ENCODE results near the gene TPMT. TPM values are rescaled to one million over a fixed set of nuclear protein-coding genes. Genes with fewer than 3 reads are reported as not detected.
"Not testable (repeated sequence)": the region's sequence is repeated elsewhere in the genome, so short reads cannot be mapped to it uniquely, and the experiment has no call there.

The TPMT gene
- 3.7 and 4.0 TPM in 2 replicates for total RNA-seq

- intact Hi-C loops (cut with micrococcal nuclease), result loop anchor here (1.0 to 5.0 kb wide), 7 partner anchors 32 to 1392 kb away; partner anchors contain the start of genes ATXN1, FAM8A1, NHLRC1 and NUP153
These were observed at the start of gene TPMT for GRCh38 chr6:18154507-18155149. TPMT (minus strand) TSS chr6:18155077; CDS start chr6:18149127, 5,950 bp downstream.

DNA sequence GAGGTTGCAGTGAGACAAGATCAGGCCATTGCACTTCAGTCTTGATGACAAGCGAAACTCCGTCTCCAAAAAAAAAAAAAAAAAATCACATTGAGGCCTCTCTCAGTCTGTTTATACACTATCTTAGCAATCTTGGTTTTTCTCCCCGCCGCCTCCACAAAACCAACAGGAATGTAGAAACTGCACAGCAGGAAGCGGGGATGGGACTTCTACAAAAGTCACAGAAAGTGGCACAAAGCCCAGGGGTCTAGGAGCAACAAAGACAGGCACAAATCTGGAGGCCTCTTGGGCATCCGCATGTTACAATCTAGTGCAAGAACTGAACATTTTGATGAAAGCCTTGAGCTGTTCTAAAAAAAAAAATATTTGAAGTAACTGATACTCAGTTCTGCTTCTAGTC, 48.9 kb upstream of the TPMT start:
- intact Hi-C loops (cut with micrococcal nuclease), result no loop called here

DNA sequence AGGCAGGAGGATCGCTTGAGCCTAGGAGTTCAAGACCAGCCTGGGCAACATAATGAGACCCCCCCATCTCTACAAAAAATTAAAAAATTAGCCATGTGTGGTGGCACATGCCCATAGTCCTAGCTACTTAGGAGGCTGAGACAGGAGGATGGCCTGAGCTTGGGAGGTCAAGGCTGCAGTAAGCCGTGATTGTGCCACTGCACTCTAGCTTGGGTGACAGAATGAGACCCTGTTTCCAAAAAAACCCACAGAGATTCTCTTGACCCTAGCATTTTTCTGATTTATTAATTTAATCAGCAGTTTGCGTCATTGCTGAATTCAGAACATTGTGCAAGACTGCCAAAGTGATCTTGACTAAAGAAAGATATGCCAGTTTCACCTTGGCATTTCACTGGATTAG, 37.1 kb upstream of the TPMT start:
- intact Hi-C loops (cut with micrococcal nuclease), result no loop called here

GRCh38 chr6:18189196-18189595, 34.3 kb upstream of the TPMT start:
- intact Hi-C loops (cut with micrococcal nuclease), result no loop called here

DNA sequence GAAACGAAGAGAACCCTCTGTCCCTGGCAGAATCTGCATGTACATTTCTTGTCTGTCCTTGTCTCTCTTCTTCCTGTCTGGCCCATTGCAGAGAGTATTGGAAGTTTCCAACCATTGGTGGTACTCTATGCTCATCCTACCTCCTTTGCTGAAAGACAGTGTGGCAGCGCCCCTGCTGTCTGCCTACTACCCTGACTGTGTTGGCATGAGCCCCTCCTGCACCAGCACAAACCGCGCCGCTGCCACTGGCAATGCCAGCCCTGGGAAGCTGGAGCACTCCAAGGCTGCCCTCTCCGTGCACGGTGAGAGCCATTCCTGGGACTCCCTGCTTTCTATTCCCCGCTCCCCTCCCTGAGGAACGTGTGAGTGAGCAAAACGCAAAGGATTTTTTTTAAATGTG, 32.8 kb upstream of the TPMT start:
- intact Hi-C loops (cut with micrococcal nuclease), result no loop called here

DNA sequence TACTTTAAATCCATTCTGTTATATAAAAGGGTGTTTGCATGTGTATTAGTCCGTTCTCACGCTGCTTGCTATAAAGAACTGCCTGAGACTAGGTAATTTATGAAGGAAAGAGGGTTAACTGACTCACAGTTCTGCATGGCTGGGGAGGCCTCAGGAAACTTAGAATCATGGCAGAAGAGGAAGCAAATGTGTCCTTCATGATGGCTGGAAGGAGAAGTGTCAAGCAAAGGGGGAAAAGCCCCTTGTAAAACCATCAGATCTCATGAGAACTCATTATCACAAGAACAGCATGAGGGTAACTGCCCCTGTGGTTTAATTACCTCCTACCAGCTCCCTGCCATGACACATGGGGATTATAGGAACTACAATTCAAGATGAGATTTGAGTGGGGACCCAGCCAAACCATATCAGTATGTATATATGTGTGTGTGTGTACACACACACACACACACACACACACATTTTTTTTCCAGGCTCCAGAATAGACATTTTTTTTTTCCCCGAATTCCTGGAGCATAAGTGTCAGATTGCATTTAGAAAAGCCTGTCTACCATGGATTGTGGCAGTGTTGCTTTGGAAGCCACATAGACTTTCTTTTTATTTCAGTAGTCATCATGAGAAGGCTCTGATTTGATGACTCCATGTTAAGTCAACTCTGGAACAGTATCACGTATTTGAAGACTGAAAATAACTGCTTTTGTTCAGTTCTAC, 31.8 kb upstream of the TPMT start:
- intact Hi-C loops (cut with micrococcal nuclease), result no loop called here

GRCh38 chr6:18186033-18186432, 31.2 kb upstream of the TPMT start:
- intact Hi-C loops (cut with micrococcal nuclease), result no loop called here

GRCh38 chr6:18185624-18186023, 30.7 kb upstream of the TPMT start:
- intact Hi-C loops (cut with micrococcal nuclease), result no loop called here

- intact Hi-C loops (cut with micrococcal nuclease), result no loop called here
These were observed 28.9 kb upstream of the TPMT start for GRCh38 chr6:18183766-18184165.

GRCh38 chr6:18182568-18182967, 27.7 kb upstream of the TPMT start:
- intact Hi-C loops (cut with micrococcal nuclease), result no loop called here

- intact Hi-C loops (cut with micrococcal nuclease), result no loop called here
These were observed 25.0 kb upstream of the TPMT start for GRCh38 chr6:18179770-18180356.

DNA sequence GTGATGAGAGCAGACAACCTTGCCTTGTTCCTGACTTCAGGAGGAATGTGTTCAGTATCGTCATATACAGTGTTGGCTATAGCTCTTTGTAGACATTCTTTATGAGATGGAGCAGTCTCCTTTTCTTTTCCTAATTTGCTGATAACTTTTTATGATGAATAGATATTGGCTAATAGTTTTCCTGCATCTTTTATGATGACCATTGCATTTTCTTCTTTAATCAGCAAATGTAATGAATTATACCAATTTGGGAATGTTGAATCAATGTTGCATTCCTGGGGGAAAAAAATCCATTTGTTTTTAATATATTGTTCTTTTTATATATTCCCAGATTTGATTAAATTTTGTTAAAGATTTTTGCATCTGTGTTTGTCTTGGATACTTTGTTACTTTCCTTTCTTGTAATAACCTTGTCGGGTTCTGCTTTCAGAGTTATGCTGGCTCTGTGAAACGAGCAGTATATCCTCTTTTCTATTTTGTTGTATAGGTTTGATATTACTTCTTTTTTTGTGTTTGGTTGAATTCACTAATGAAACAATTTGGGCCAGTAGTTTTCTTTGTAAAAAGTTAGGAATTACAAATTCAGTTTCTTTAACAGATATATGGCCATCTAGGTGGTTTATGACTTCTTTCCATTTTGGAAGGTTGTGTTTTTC, 24.2 kb upstream of the TPMT start:
- intact Hi-C loops (cut with micrococcal nuclease), result no loop called here

GRCh38 chr6:18177286-18177965, 22.5 kb upstream of the TPMT start:
- intact Hi-C loops (cut with micrococcal nuclease), result no loop called here

- intact Hi-C loops (cut with micrococcal nuclease), result not testable (repeated sequence)
These were observed 21.3 kb upstream of the TPMT start for GRCh38 chr6:18176198-18176597.

- intact Hi-C loops (cut with micrococcal nuclease), result no loop called here
These were observed 17.0 kb upstream of the TPMT start for GRCh38 chr6:18171871-18172270.

GRCh38 chr6:18168264-18168663, 13.4 kb upstream of the TPMT start:
- intact Hi-C loops (cut with micrococcal nuclease), result no loop called here

DNA sequence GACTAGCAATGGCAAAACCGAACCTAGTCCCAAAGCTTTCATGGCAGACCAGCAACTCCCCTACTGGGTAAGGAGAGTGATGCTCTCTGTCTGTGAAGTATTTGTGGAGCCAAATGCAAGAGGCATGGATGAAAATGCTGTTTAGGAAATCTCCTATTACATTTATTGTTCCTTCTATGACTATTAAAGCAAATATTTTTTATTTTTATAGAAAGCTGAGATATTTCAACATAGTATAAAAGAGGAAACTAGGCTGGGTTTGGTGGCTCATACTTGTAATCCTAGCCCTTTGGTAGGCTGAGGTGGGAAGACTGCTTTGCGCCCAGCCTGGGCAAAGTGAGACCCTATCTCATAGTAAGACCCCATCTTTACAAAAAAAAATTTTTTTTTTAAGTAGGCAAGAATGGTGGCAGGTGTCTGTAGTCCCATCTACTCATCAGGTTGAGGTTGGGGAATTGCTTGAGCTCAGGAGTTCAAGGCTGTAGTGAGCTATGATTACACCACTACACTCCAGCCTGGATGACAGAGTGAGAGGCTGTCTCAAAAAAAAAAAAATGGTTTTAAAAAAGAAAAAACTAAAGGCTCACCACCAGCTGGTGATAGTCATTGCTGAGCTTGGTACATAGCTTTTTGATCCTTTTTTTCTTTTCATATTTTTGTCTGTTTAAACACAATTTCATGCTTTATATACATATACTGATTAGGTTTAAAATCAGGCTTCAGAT, 11.6 kb upstream of the TPMT start:
- intact Hi-C loops (cut with micrococcal nuclease), result no loop called here

DNA sequence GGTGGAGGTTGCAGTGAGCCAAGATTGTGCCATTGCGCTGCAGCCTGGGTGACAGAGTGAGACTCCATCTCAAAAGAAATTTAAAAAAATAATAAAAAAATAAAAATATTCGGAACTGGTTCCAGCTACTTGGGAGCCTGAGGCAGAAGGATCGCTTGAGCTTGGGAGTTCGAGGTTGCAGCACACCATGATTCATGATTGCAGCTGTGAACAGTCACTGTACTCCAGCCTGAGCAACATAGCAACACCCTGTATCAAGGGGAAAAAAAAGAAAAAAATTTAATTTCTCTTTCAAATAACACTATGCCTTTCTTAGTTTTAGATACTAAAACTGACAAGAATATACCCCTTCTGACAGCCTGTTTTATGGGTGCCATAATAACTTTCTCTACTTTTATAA, 10.9 kb upstream of the TPMT start:
- intact Hi-C loops (cut with micrococcal nuclease), result no loop called here

DNA sequence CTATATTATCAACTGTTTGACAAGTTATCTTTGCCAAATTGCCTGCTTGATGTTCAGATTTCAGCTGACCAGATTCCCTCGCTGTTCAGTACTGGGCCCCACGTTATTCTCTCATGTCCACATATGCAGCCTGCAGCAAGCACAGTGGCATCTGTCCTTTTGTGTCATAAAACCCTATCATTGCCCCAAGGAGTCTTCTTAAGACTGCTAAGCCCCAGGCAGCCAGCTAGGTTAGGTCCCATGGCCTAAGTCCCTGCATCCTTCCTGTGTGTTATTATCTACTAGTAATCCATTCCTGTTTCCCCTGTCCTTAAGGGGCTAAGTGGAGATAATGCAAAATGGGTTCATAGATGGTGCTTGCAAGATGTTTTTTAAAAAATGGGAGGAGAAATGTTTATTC, 7.5 kb upstream of the TPMT start:
- intact Hi-C loops (cut with micrococcal nuclease), result no loop called here

DNA sequence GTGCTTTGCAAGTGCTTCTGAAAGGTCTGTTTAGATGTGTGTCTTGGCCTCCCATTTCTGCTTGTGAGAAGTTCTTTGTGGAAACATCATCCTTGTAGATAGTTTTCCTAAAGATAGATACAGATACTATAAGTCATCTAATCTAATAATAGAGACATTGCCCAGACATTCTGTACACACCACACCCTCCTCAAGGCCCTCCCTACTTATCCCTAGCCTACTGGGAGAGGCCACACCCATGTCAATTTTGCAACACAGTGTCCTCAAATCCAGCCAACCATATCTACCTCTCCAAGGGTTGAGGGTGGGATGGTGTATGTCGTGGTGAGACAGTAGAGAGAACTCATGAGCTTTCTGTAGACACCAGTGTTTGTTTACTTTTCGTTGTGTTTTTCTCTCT, 6.6 kb upstream of the TPMT start:
- intact Hi-C loops (cut with micrococcal nuclease), result no loop called here

- intact Hi-C loops (cut with micrococcal nuclease), result no loop called here
These were observed 6.0 kb upstream of the TPMT start for GRCh38 chr6:18160911-18161310.
